HG02870 (cell line): Measurements from ENCODE around the gene YIPF1.
"Not testable (repeated sequence)": the region's sequence is repeated elsewhere in the genome, so short reads cannot be mapped to it uniquely, and the experiment has no call there.

Experiments used
- ATAC-seq: cut with Tn5 transposase; IDR thresholded peaks from one replicate; pipeline ENCODE4 v1.9.1; 2021; ENCODE audit warnings: mild to moderate bottlenecking, moderate library complexity; ENCODE audit not compliant: unreplicated experiment

Gene YIPF1

GRCh38 chr1:53895421-53895820 is 5.8 kb upstream of the YIPF1 start:
- no peak for ATAC-seq

GRCh38 chr1:53894644-53895043 is 5.0 kb upstream of the YIPF1 start:
- no peak for ATAC-seq

- no peak for ATAC-seq
Observed at GRCh38 chr1:53893999-53894636, 4.5 kb upstream of the YIPF1 start, which contains the start of gene DIO1. Gene DIO1, plus strand, starts transcription at chr1:53894187. Its CDS starts 24 bp downstream, at chr1:53894211.

- no peak for ATAC-seq
Observed at GRCh38 chr1:53892911-53893310, 3.3 kb upstream of the YIPF1 start.

- ATAC-seq, result no peak
Observed at GRCh38 chr1:53891678-53892077, 2.1 kb upstream of the YIPF1 start.

- ATAC-seq, result no peak
Observed at GRCh38 chr1:53891018-53891417, 1.4 kb upstream of the YIPF1 start.

- peak; percentile 12 for ATAC-seq
Observed at GRCh38 chr1:53890522-53890941, 935 bp upstream of the YIPF1 start.

GRCh38 chr1:53888681-53889080 is 916 bp downstream of the YIPF1 start:
- no peak for ATAC-seq

GRCh38 chr1:53883600-53883999 is 6.0 kb downstream of the YIPF1 start:
- not testable (repeated sequence) for ATAC-seq

- not testable (repeated sequence) for ATAC-seq
Observed at GRCh38 chr1:53881853-53882252, 7.7 kb downstream of the YIPF1 start.

- ATAC-seq, result no peak
Observed at GRCh38 chr1:53878492-53879105, 11.0 kb downstream of the YIPF1 start.

- not testable (repeated sequence) for ATAC-seq
Observed at GRCh38 chr1:53875150-53875549, 14.4 kb downstream of the YIPF1 start.

GRCh38 chr1:53871773-53872484 is 17.7 kb downstream of the YIPF1 start:
- no peak for ATAC-seq

- no peak for ATAC-seq
Observed at GRCh38 chr1:53871221-53871620, 18.4 kb downstream of the YIPF1 start.

- ATAC-seq, result no peak
Observed at GRCh38 chr1:53869454-53870117, 20.0 kb downstream of the YIPF1 start.

GRCh38 chr1:53868565-53868964 is 21.0 kb downstream of the YIPF1 start:
- ATAC-seq, result no peak

- ATAC-seq, result no peak
Observed at GRCh38 chr1:53862507-53862906, 27.1 kb downstream of the YIPF1 start.

- no peak for ATAC-seq
Observed at GRCh38 chr1:53860967-53861411, 28.6 kb downstream of the YIPF1 start.

GRCh38 chr1:53851571-53852285 is 37.9 kb downstream of the YIPF1 start:
- ATAC-seq, result no peak

GRCh38 chr1:53850082-53850673 is 39.4 kb downstream of the YIPF1 start:
- ATAC-seq, result no peak
